Smooth muscle cell (in vitro differentiated cells): ENCODE measurements around the gene NDUFA11. TPM values are rescaled to one million over a fixed set of nuclear protein-coding genes. Genes with fewer than 3 reads are reported as not detected.

Experiments
- DNase-seq: peaks from one replicate; lab custom pipeline; 2025; ENCODE audit not compliant: unreplicated experiment; lab: John Stamatoyannopoulos, UW
- H2AFZ ChIP-seq: fragments of 200-600 bp; sonication (generic); 2 replicates; pipeline ENCODE4 v1.6.0; 2016; ENCODE audit warnings: antibody characterized with exemption, low read depth, mild to moderate bottlenecking
- H3F3A ChIP-seq: fragments of 200-600 bp; sonication (generic); 2 replicates; pipeline ENCODE4 v1.6.0; 2017; ENCODE audit warnings: antibody characterized with exemption, low read depth
- H3K27ac ChIP-seq: fragments of 200-600 bp; sonication (generic); 2 replicates; pipeline ENCODE4 v1.5.1; 2016; ENCODE audit warnings: low read depth, mild to moderate bottlenecking
- H3K27me3 ChIP-seq: fragments of 200-600 bp; sonication (generic); 2 replicates; pipeline ENCODE4 v1.6.1; 2016; ENCODE audit warnings: low read depth, mild to moderate bottlenecking
- H3K36me3 ChIP-seq: fragments of 200-600 bp; sonication (generic); 2 replicates; pipeline ENCODE4 v1.5.1; 2016; ENCODE audit warnings: low read depth
- H3K4me1 ChIP-seq: fragments of 200-600 bp; sonication (generic); 2 replicates; pipeline ENCODE4 v1.5.1; 2016; ENCODE audit warnings: low read depth
- H3K4me2 ChIP-seq: fragments of 200-600 bp; sonication (generic); 2 replicates; pipeline ENCODE4 v1.6.0; 2016; ENCODE audit warnings: mild to moderate bottlenecking
- H3K4me3 ChIP-seq: fragments of 200-600 bp; sonication (generic); 2 replicates; pipeline ENCODE4 v1.5.1; 2016; ENCODE audit warnings: mild to moderate bottlenecking
- H3K79me2 ChIP-seq: fragments of 200-600 bp; sonication (generic); 2 replicates; pipeline ENCODE4 v1.6.0; 2016; ENCODE audit warnings: low read depth, mild to moderate bottlenecking
- H3K9ac ChIP-seq: fragments of 200-600 bp; sonication (generic); 2 replicates; pipeline ENCODE4 v1.6.0; 2016; ENCODE audit warnings: low read depth
- H3K9me3 ChIP-seq: fragments of 200-600 bp; sonication (generic); replicated peaks from 2 replicates; pipeline ENCODE4 v1.5.1; 2016; ENCODE audit warnings: low read depth
- H4K20me1 ChIP-seq: fragments of 200-600 bp; sonication (generic); 2 replicates; pipeline ENCODE4 v1.6.0; 2016; ENCODE audit warnings: low read depth
- WGBS: methylation state at CpG from one replicate; pipeline ENCODE4 v1.1.7; 2016; ENCODE audit warnings: low lambda C conversion rate; 5-methylcytosine and 5-hydroxymethylcytosine counted together
- polyA plus RNA-seq: library from polyadenylated mRNA; unstranded; fragments of >200 nt; fragmentation: Nextera tagmentation; extraction: Ambion mirVana; gene quantifications from 2 replicates; pipeline ENCODE4 v1.2.1, GENCODE V29; 2016
- total RNA-seq: library from RNA; depleted of rRNA; stranded (reverse); fragments of >200 nt; gene quantifications from 2 replicates; pipeline ENCODE4 v1.2.3, GENCODE V29; 2014
- TF ChIP-seq, protein P1 (sequence below): fragments of 200-600 bp; sonication (generic); IDR thresholded peaks from 2 replicates; pipeline ENCODE4 v1.5.1; 2017; ENCODE audit warnings: borderline replicate concordance, mild to moderate bottlenecking, antibody characterized with exemption; ENCODE audit not compliant: insufficient read depth, poor library complexity, severe bottlenecking

The NDUFA11 gene
- 169 and 209 TPM in 2 replicates for total RNA-seq
- polyA plus RNA-seq = 487 and 493 TPM in 2 replicates

GRCh38 chr19:5903624-5904351, at the start of gene NDUFA11:
NDUFA11 (minus strand) TSS chr19:5903790; CDS start chr19:5903708, 82 bp downstream.
- Histone ChIP-seq H3K36me3 (no peaks in the 10 kb centered on the region), H3K9me3 (no peaks in the 10 kb centered on the region), H3K4me2 (peak within 1 kb of the TSS; percentile 90), H2AFZ (peak within 1 kb of the TSS; percentile 85), H3K4me3 (peak within 1 kb of the TSS; percentile 96), H3K27me3 (no peaks in the 10 kb centered on the region), H3F3A (no peaks in the 10 kb centered on the region), H3K9ac (peak within 1 kb of the TSS; percentile 100), H3K79me2 (peaks cover 42% of the 10 kb centered on the region), H3K4me1 (no peaks in the 10 kb centered on the region), H4K20me1 (peaks cover 36% of the 10 kb centered on the region), H3K27ac (peak within 1 kb of the TSS; percentile 95)
- DNase-seq = peak; percentile 100
- 1% methylated on average over 57 of the region's 57 CpGs for WGBS
- TF ChIP-seq, protein P1, sequence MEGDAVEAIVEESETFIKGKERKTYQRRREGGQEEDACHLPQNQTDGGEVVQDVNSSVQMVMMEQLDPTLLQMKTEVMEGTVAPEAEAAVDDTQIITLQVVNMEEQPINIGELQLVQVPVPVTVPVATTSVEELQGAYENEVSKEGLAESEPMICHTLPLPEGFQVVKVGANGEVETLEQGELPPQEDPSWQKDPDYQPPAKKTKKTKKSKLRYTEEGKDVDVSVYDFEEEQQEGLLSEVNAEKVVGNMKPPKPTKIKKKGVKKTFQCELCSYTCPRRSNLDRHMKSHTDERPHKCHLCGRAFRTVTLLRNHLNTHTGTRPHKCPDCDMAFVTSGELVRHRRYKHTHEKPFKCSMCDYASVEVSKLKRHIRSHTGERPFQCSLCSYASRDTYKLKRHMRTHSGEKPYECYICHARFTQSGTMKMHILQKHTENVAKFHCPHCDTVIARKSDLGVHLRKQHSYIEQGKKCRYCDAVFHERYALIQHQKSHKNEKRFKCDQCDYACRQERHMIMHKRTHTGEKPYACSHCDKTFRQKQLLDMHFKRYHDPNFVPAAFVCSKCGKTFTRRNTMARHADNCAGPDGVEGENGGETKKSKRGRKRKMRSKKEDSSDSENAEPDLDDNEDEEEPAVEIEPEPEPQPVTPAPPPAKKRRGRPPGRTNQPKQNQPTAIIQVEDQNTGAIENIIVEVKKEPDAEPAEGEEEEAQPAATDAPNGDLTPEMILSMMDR = no peak

- Histone ChIP-seq H3K27ac (peak overlapping the region; percentile 77), H4K20me1 (peaks cover 100% of the 10 kb centered on the region), H3K4me1 (peaks cover 71% of the 10 kb centered on the region), H3F3A (peaks cover 21% of the 10 kb centered on the region), H3K36me3 (no peaks in the 10 kb centered on the region), H3K27me3 (no peaks in the 10 kb centered on the region), H3K4me2 (peak overlapping the region; percentile 76), H3K4me3 (no peak overlapping the region), H3K9ac (peak overlapping the region; percentile 16), H3K79me2 (peaks cover 86% of the 10 kb centered on the region), H2AFZ (no peak overlapping the region), H3K9me3 (no peaks in the 10 kb centered on the region)
- DNase-seq = no peak
- WGBS = 43% methylated on average over 5 of the region's 5 CpGs
- TF ChIP-seq, protein P1 = no peak
Observed at GRCh38 chr19:5953030-5953589, 49.5 kb upstream of the NDUFA11 start.

GRCh38 chr19:5952193-5953029, 48.8 kb upstream of the NDUFA11 start:
- Histone ChIP-seq H3K9ac (no peak overlapping the region), H3F3A (peaks cover 25% of the 10 kb centered on the region), H3K4me1 (peaks cover 78% of the 10 kb centered on the region), H3K27me3 (no peaks in the 10 kb centered on the region), H3K27ac (peak overlapping the region; percentile 77), H3K9me3 (no peaks in the 10 kb centered on the region), H3K79me2 (peaks cover 84% of the 10 kb centered on the region), H4K20me1 (peaks cover 100% of the 10 kb centered on the region), H3K4me3 (no peak overlapping the region), H3K4me2 (peak overlapping the region; percentile 76), H3K36me3 (no peaks in the 10 kb centered on the region), H2AFZ (no peak overlapping the region)
- TF ChIP-seq, protein P1 = no peak
- DNase-seq = no peak
- 82% methylated on average over 18 of the region's 18 CpGs for WGBS
